GM10266 (cell line): Measurements from ENCODE around the gene TMEM35A.

ENCODE experiments used
- DNase-seq: peaks from one replicate; pipeline ENCODE4 v3.0.0; 2012; ENCODE audit errors: extremely low spot score
- TF ChIP-seq, protein P1 (sequence below): IDR thresholded peaks from 2 replicates; pipeline ENCODE4 v1.5.1; 2012; ENCODE audit warnings: mild to moderate bottlenecking, low read depth; ENCODE audit not compliant: control insufficient read depth, insufficient read depth; ENCODE audit errors: missing control alignments

TMEM35A gene

DNA sequence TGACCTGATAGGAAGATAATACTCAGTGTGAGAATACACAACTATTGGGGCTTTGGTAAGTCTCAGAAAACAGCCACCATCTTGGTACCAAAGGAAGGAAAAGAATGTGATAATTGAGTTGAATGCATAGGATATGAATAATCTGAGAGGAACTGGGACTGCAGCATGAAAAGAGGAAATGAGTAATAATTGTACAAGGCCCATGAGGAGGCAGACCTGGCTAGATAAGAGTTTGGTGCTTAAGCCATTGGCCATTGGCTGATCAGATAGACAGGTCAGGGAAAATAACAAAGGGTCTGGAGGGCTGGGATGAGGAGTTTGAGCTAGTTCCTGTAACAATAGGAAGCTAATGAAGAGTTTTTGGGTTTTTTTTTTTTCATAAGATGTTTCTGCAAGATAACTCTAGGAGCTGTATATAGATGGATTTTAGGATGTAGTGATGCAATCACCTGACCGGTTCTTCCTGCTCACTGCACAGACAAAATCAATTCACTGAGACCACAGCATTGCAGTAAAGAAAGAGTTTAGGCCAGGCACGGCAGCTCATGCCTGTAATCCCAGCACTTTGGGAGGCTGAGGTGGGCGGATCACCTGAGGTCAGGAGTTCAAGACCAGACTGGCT lies 21.5 kb upstream of the TMEM35A start:
- peak; percentile 19 for DNase-seq
- TF ChIP-seq, protein P1, sequence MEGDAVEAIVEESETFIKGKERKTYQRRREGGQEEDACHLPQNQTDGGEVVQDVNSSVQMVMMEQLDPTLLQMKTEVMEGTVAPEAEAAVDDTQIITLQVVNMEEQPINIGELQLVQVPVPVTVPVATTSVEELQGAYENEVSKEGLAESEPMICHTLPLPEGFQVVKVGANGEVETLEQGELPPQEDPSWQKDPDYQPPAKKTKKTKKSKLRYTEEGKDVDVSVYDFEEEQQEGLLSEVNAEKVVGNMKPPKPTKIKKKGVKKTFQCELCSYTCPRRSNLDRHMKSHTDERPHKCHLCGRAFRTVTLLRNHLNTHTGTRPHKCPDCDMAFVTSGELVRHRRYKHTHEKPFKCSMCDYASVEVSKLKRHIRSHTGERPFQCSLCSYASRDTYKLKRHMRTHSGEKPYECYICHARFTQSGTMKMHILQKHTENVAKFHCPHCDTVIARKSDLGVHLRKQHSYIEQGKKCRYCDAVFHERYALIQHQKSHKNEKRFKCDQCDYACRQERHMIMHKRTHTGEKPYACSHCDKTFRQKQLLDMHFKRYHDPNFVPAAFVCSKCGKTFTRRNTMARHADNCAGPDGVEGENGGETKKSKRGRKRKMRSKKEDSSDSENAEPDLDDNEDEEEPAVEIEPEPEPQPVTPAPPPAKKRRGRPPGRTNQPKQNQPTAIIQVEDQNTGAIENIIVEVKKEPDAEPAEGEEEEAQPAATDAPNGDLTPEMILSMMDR: no peak

DNA sequence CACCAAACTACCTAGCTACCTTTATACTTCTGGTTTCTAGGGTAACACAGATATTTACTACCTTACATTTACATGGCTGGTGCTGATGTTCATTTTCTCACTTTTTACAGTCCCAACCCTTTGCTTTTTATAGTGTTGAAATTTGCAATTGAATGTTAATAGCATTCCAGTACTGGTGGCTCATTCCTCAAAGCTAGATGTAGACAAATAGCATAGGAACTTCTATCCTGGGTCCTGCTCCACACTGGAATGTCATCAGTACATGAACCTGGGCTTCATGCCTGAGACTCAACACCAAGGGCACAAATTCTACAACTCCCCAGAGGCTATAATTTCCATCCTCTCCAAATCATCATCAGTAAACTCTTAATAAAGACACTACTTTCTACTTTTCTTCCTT lies 16.5 kb upstream of the TMEM35A start:
- TF ChIP-seq, protein P1: no peak
- no peak for DNase-seq

DNA sequence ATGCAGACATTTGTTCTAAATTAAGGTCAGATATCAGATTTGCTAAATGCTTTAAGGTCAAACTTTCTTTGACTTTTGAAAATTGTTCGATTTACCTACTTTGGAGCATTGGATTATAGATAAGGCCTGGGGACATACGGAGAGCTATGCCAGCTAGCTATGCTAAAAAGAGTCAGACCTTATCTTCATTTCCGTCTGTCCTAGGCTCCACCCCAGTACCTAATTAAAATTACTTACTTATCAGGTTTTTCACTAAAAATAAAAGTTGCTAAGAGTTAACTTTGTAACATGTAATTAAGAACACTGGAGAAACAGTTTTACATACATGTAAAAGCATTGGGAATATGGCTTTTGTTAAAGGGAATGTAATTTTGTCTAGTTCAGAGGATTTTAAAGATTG lies 7.1 kb upstream of the TMEM35A start:
- DNase-seq: no peak
- TF ChIP-seq, protein P1: no peak

DNA sequence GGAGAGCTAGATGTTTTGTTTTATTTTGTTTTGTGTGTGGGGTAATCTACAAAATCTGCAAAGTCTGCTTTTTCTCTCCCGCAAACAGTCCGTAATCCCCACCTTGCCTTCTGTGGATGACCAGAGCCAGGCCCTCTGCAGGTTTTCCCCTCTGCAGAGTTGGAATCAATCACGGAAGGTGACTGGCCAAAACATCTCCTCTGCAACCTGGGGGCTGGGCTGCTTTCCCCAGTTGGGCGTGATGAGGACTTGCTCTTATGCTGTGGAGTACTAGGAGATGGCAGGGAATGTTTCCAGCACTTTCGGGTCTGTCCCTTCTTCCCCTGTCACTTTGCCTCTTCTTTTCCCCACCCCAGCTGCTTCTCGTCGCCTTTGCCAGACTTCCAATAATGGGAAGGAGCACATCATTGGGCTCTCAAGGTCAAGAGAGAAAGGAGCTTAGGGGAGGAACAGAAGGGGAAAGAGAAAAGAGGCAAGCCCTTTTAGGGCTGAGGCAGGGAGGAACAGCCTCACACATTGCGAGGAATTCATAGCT lies 1.1 kb downstream of the TMEM35A start:
- DNase-seq: no peak
- TF ChIP-seq, protein P1: no peak

DNA sequence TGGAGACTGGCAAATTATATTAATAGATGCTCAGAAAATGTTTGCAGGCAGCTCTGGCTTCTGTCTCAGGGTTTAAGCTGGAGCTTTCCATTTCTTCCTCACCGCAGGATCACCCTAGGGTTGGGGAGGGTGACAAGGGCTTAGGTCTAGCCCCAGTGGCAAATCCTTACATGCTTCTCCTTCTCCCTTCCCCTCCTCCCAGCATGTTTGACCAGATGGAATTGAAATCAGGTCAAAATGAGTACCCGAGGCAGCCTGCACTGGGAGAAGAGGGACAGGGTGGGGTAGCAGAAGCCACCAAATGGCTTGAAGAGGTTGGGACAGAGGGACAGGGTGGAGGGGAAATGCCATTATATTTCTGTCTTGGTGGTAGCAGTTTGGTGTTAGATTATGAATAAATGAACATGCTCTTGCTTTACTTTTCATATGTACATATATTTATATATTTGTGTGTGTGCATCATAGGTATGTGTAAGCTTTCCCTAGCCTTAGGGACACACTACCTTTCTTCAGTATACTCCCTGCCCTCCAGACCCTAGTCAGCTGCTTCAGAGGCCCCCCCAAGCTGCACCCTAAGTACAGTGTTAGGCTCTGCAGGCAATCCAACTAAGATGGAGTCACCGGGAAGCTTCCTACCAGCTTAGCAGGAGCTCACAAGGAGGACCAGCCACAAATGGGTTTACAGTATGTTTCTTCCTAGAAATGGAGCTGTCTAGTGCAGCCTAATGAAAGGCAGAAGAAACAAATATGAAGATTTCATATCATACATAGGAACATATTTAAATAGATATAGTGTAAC lies 1.8 kb downstream of the TMEM35A start:
- TF ChIP-seq, protein P1: no peak
- no peak for DNase-seq

DNA sequence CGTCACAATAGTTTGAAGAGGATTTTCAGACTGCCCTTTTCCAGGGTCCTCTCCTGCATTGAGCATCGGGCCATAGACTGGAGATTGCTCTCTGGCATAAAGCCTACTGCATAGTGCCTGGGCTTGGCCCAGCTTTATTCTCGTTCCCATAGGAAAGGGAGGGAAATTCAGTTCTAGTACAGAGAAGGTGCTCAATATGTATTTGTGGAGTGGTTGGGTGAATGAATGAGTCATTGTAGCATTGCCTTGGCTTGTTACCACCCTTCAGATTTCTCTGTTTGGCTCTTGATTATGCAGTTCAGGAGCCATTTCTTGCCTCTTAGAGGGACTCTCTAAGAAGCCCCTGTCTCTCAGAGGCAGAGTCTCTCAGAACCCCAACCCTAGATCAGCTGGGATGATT lies 2.6 kb downstream of the TMEM35A start:
- TF ChIP-seq, protein P1: no peak
- no peak for DNase-seq

DNA sequence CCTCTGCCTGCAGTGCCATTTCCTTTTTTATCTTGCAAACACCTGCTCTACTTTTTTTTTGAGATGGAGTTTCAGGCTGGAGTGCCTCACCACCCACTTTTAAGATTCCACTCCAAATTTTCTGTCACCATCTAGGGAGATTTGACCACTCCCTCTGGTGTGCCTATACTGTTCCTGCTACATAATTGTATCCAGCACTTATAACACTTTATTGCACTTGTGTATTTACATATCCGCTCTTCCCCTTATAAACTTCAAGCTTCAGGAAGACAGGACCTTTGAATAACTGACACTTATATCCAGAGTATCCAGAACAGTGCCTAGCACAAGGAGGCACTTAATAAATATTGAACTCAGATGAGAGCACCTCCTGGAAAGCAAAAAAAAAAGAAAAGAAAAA lies 13.1 kb downstream of the TMEM35A start:
- TF ChIP-seq, protein P1: no peak
- DNase-seq: no peak
